Measurements from ENCODE around the gene CHST5.
"Not testable (repeated sequence)": the region's sequence is repeated elsewhere in the genome, so short reads cannot be mapped to it uniquely, and the experiment has no call there.

DNA sequence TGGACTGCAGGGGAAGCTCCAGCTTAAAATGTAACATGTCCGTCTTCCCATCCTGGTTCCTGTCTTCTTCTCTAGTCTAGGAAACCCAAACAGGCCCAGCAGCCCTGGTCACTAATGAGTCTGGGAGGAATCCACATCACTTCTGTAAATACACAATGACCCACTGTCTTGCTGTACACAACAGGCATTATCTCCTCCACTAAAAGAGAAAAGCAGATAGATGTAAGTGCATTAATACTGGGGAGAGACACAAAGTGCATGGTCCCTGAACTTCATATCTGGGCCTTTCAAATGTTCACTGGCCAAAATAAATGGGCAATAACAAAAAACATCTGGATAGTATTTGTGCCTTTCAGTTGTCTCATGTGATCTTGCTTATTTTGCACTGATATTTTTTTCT is 10.0 kb upstream of the CHST5 start:
- TF ChIP-seq EZH2 (IDR thresholded peaks at IDR 0.05; ENCODE audit: low read length): not testable (repeated sequence)
- TF ChIP-seq, protein P1, sequence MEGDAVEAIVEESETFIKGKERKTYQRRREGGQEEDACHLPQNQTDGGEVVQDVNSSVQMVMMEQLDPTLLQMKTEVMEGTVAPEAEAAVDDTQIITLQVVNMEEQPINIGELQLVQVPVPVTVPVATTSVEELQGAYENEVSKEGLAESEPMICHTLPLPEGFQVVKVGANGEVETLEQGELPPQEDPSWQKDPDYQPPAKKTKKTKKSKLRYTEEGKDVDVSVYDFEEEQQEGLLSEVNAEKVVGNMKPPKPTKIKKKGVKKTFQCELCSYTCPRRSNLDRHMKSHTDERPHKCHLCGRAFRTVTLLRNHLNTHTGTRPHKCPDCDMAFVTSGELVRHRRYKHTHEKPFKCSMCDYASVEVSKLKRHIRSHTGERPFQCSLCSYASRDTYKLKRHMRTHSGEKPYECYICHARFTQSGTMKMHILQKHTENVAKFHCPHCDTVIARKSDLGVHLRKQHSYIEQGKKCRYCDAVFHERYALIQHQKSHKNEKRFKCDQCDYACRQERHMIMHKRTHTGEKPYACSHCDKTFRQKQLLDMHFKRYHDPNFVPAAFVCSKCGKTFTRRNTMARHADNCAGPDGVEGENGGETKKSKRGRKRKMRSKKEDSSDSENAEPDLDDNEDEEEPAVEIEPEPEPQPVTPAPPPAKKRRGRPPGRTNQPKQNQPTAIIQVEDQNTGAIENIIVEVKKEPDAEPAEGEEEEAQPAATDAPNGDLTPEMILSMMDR (optimal IDR thresholded peaks at IDR 0.05 in 1 of 3, IDR thresholded peaks at IDR 0.05 in 1 of 3, conservative IDR thresholded peaks at IDR 0.05 in 1 of 3; ENCODE audit: extremely low read depth in 1 of 3, insufficient read depth in 2 of 3, low read length in 3 of 3): not testable (repeated sequence)
